T-helper 9 cell (primary cell): Measurements from ENCODE around the gene HSF2BP.

Experiments used
- DNase-seq: peaks from one replicate; pipeline ENCODE4 v3.0.0-alpha.2; 2020

The HSF2BP gene

GRCh38 chr21:43648171-43648570 lies 11.1 kb downstream of the HSF2BP start:
- DNase-seq = no peak

GRCh38 chr21:43646550-43647260 lies 12.6 kb downstream of the HSF2BP start:
- DNase-seq = peak; percentile 79

- DNase-seq = no peak
These were observed 13.3 kb downstream of the HSF2BP start for GRCh38 chr21:43645976-43646375.

- DNase-seq = no peak
These were observed 14.0 kb downstream of the HSF2BP start for GRCh38 chr21:43645136-43645891.

GRCh38 chr21:43644609-43645008 lies 14.7 kb downstream of the HSF2BP start:
- DNase-seq = no peak

GRCh38 chr21:43644071-43644470 lies 15.2 kb downstream of the HSF2BP start:
- no peak for DNase-seq

GRCh38 chr21:43643193-43643592 lies 16.1 kb downstream of the HSF2BP start:
- no peak for DNase-seq

GRCh38 chr21:43640400-43640799 lies 18.9 kb downstream of the HSF2BP start:
- DNase-seq = no peak

GRCh38 chr21:43639470-43640353 lies 19.6 kb downstream of the HSF2BP start:
- DNase-seq = no peak

GRCh38 chr21:43637530-43638158 lies 21.6 kb downstream of the HSF2BP start:
- DNase-seq = no peak

GRCh38 chr21:43635436-43635835 lies 23.9 kb downstream of the HSF2BP start:
- no peak for DNase-seq

GRCh38 chr21:43634618-43635017 lies 24.7 kb downstream of the HSF2BP start:
- DNase-seq = no peak

GRCh38 chr21:43632373-43632905 lies 26.8 kb downstream of the HSF2BP start:
- no peak for DNase-seq

- no peak for DNase-seq
These were observed 27.7 kb downstream of the HSF2BP start for GRCh38 chr21:43631411-43632107.

GRCh38 chr21:43627527-43627926 lies 31.8 kb downstream of the HSF2BP start:
- DNase-seq = no peak

- no peak for DNase-seq
These were observed 32.9 kb downstream of the HSF2BP start for GRCh38 chr21:43626390-43626789.

- DNase-seq = no peak
These were observed 34.9 kb downstream of the HSF2BP start for GRCh38 chr21:43624339-43624738.

- DNase-seq = no peak
These were observed 35.7 kb downstream of the HSF2BP start for GRCh38 chr21:43623588-43623987.

GRCh38 chr21:43622796-43623195 lies 36.5 kb downstream of the HSF2BP start:
- DNase-seq = no peak

- no peak for DNase-seq
These were observed 39.4 kb downstream of the HSF2BP start for GRCh38 chr21:43619856-43620255.

- no peak for DNase-seq
These were observed 39.9 kb downstream of the HSF2BP start for GRCh38 chr21:43619344-43619743.

- DNase-seq = no peak
These were observed 40.3 kb downstream of the HSF2BP start for GRCh38 chr21:43618940-43619339.
